GM08714 (cell line): ENCODE measurements around the gene APOL6.
"Not testable (repeated sequence)": the region's sequence is repeated elsewhere in the genome, so short reads cannot be mapped to it uniquely, and the experiment has no call there.

Source experiments
- H3K4me3 ChIP-seq: fragments of 200-500 bp; sonication (Bioruptor generic); 2 replicates; pipeline ENCODE4 v1.5.1; 2014; ENCODE audit warnings: mild to moderate bottlenecking, low read length, inconsistent platforms
- ZNF274 ChIP-seq: IDR thresholded peaks from 2 replicates; pipeline ENCODE4 v1.6.1; 2012; ENCODE audit warnings: mild to moderate bottlenecking, low read depth, low read length

The APOL6 gene

GRCh38 chr22:35690001-35690400, 41.8 kb downstream of the APOL6 start:
- H3K4me3 ChIP-seq = no peak overlapping the region
- TF ChIP-seq ZNF274 = no peak

DNA sequence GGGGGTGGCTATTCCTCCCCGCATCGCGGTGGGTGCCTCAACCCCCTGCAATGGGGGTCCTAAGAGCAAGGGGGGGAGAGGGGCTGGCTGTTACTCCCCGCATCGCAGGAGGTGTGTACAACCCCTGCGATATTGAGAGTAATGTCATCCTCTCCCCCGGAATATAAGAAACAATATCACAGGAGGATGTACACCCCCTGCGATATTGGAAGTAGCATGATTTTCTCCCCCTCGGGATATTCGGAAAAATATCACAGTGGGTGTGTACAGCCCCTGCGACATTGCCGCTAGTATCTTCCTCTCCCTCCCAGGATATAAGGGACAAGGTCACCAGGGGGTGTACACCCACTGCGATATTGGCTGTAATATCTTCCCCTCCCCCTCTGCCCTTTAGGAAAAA, 47.0 kb downstream of the APOL6 start:
- no peak overlapping the region for H3K4me3 ChIP-seq
- no peak for TF ChIP-seq ZNF274

DNA sequence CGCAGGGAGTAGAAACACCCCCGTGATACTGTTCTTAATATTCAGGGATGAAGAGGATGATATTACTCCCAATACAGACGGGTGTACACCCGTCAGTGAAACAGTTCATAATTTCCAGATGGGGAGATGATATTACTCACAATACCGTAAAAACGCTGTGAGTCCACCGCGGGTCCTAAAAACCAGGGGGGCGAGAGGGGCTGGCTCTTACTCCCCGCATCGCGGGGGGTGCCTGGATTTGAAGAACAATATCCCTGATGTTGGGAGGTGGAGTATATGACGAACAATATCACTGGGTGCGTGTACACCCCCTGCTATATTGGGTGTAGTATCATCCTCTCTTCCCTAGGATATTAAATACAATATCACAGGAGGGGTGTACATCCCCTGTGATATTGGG, 48.9 kb downstream of the APOL6 start:
- no peak for TF ChIP-seq ZNF274
- no peak overlapping the region for H3K4me3 ChIP-seq

GRCh38 chr22:35699852-35700251, 51.6 kb downstream of the APOL6 start:
- H3K4me3 ChIP-seq = not testable (repeated sequence)

DNA sequence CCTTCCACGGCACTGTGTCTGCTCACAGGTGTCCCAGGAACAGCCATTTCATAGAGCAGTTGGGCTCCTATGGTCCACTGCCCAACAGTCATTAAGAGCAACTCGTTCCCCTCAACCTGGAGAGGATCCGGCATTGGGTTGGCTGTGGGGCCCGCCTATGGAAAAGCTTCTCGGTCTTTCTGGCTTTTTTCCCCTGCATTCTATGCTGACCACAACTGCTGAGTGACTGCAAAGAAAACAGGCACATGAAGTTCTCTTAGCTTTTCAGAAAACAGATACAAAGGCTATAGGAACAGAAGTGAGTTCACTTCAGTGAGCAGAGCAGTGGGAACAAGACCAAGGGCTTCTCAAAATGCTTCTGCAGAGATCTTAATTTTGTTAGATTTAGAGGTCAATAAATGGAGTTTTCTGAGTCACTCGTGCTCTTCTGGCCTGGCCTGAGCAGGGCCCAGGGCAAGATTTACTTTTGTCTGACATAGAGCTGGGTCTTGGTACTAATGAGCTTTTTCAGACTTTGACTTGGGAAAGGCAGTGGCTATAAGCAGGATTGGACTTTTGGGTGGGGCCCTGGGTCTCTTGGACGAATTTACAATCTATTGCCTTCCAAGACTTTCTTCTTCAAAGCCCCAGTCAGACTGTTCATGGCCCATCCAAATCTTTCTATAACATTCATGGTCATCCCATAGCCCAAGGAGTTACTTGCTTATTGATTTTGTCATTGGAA, 55.8 kb downstream of the APOL6 start:
- no peak for TF ChIP-seq ZNF274
- no peak overlapping the region for H3K4me3 ChIP-seq

- TF ChIP-seq ZNF274 = no peak
- H3K4me3 ChIP-seq = no peak overlapping the region
Measured at GRCh38 chr22:35705141-35705540, 56.9 kb downstream of the APOL6 start.

GRCh38 chr22:35708453-35708852, 60.2 kb downstream of the APOL6 start:
- no peak overlapping the region for H3K4me3 ChIP-seq
- no peak for TF ChIP-seq ZNF274

DNA sequence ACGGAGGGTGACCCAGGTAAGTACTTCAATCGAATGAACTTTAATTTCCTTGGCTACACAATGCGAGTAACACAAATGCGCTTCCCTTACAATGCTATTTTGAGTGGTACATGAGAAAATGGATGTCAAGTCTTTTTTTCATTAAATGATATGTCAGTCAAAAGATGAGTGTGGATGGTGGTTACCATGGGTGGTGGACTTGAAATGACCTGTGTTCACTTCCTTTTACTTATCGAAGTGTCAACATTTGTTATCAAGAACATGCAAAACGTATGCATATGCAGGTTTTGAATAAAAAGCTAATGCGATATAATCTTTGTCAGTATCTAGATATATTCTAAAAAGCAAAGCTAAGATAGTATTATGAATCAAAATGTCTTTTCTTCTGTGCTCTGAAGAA, 60.7 kb downstream of the APOL6 start:
- H3K4me3 ChIP-seq = no peak overlapping the region
- TF ChIP-seq ZNF274 = no peak

DNA sequence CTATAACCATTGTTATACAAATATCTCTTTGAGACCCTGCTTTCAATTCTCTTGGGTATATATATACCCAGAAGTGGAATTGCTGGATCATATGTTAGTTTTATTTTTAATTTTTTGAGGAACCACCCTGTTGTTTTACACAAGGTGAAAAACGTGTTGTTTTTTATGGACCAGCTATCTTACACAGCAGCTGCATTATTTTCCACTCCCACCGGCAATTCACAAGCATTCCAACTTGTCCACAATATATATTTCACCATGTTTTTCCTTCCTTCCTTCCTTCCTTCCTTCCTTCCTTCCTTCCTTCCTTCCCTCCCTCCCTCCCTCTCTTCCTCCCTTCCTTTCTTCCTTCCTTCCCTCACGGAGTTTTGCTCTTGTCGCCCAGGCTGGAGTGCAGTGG, 63.1 kb downstream of the APOL6 start:
- H3K4me3 ChIP-seq = no peak overlapping the region
- TF ChIP-seq ZNF274 = no peak

GRCh38 chr22:35712672-35713071, 64.4 kb downstream of the APOL6 start:
- no peak overlapping the region for H3K4me3 ChIP-seq
- TF ChIP-seq ZNF274 = no peak

DNA sequence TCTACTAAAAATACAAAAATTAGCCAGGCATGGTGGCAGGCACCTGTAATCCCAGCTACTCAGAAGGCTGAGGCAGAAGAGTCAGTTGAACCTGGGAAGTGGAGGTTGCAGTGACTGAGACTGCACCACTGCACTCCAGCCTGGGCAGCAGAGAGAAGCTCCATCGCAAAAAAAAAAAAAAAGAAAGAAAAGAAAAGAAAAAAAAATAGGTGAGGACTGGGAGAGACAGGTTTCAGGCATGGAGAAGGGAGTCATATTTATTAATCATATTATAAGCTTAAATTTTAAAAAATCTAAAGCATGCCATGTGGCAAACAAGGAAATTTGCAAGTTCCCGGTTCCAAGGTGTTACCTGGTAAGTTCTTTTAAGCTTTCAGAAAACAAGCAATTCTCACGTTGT, 69.3 kb downstream of the APOL6 start, which contains the start of gene APOL5:
TSS of gene APOL5 (plus strand) at position 301 of the 400 bp plus-strand sequence. CDS start at position 301, 0 bp downstream.
- TF ChIP-seq ZNF274 = no peak

More for the DNA sequence above, 69.3 kb downstream of the APOL6 start, which contains the start of gene APOL5:
- H3K4me3 ChIP-seq = no peak within 1 kb of the TSS
